ENCODE results near the gene RNF115.

The RNF115 gene

DNA sequence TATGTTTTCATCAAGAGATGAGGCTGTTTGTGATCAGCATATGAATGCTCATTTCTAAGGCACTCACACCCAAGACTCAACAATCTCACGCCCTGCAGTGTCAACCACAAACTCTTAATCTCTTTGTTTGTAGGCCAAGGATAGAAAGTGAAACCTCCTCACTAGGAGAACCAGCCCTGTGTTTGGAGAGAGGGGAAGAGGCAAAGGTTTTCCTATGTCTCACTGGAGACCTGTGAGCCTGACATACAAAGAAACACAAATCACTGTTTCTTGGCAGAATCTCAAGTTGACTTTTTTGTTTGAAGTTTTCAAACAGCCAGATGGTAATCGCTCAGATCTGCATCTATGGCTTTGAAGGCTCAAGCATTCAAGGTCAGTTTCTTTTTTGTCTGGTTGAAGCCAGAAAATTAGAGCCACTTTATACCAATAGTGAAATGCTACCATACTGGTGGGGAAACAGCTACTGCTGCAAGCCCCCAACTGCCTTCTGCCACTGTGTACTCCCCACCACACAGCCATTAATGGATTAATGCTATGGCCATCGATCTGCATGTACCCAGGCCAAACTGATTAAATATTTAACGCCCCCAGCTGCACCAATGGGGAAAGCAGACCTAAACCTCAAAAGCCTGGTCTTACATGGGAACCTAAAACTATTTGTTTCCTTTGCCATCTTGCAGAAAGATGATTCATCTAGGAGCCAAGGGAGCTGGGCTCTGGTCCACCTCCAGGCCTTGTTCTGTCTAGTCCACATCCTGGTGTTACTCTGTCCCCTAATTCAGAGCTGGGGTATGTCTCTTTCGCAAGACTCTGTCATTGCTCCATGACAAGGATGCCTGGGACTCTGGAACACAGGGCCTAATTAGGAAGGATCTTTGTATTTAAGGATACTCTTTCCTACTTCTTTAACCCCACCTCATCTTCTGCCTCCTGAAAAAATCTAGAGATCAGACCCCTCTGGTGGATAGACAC, 133.0 kb downstream of the RNF115 start:
- TF ChIP-seq, protein P1, sequence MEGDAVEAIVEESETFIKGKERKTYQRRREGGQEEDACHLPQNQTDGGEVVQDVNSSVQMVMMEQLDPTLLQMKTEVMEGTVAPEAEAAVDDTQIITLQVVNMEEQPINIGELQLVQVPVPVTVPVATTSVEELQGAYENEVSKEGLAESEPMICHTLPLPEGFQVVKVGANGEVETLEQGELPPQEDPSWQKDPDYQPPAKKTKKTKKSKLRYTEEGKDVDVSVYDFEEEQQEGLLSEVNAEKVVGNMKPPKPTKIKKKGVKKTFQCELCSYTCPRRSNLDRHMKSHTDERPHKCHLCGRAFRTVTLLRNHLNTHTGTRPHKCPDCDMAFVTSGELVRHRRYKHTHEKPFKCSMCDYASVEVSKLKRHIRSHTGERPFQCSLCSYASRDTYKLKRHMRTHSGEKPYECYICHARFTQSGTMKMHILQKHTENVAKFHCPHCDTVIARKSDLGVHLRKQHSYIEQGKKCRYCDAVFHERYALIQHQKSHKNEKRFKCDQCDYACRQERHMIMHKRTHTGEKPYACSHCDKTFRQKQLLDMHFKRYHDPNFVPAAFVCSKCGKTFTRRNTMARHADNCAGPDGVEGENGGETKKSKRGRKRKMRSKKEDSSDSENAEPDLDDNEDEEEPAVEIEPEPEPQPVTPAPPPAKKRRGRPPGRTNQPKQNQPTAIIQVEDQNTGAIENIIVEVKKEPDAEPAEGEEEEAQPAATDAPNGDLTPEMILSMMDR (IDR thresholded peaks at IDR 0.05; ENCODE audit: unreplicated experiment in 3 of 3) = no peak
- Mint-ChIP-seq H3K4me3 (no peak overlapping the region), H3K27ac (peak overlapping the region; percentile 21 to 66 (median 51)), H3K9me3 (no peaks in the 10 kb centered on the region), H3K4me1 (peaks cover 33% of the 10 kb centered on the region), H3K27me3 (ENCODE audit: low read depth) (peaks cover 7% of the 10 kb centered on the region), H3K36me3 (ENCODE audit: low read depth) (peaks cover 19% of the 10 kb centered on the region)

DNA sequence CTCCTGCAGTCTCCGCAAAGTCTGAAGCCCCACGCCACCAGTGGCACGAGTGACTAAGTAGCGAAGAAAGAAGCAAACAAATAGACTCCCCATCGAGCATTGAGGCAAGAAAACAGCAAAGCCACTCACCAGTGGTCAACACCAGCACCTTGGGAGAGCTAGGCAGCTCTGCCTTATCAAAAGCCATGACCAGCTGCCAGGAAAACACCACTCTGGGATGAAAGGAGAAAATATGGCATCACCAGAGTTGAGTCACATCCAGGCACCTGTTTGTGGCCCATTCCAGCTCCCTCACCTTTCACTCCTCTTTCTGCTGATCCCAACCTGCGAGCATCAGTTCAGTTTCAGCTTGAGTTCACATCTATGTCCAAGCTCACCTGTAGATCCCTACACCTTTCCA, 134.0 kb downstream of the RNF115 start:
- Mint-ChIP-seq H3K9me3 (no peaks in the 10 kb centered on the region), H3K27me3 (ENCODE audit: low read depth) (peaks cover 4% of the 10 kb centered on the region), H3K4me1 (peaks cover 24% of the 10 kb centered on the region)

DNA sequence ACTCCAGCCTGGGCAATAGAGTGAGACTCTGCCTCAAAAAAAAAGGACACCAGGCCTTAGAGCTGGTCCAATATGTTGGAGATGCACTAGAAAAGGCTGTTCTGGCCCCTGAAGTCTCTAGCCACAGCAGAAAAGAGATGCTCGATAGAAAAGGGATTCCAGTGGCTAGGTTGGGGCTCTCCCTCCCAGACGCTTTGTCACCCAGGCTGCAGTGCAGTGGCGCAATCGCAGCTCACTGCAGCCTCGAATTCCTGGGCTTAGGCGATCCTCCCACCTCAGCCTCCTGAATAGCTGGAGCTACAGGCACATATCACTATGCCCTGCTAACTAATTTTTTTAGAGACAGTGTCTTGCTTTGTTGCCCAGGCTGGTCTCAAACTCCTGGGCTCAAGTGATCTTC, 135.0 kb downstream of the RNF115 start:
- H3K27ac Mint-ChIP-seq = no peak overlapping the region
- no peaks in the 10 kb centered on the region for H3K9me3 Mint-ChIP-seq
- no peak overlapping the region for H3K4me3 Mint-ChIP-seq
- H3K27me3 Mint-ChIP-seq (ENCODE audit: low read depth) = peaks cover 4% of the 10 kb centered on the region
- peaks cover 24% of the 10 kb centered on the region for H3K4me1 Mint-ChIP-seq
- peaks cover 19% of the 10 kb centered on the region for H3K36me3 Mint-ChIP-seq (ENCODE audit: low read depth)
- TF ChIP-seq, protein P1 (IDR thresholded peaks at IDR 0.05; ENCODE audit: unreplicated experiment in 3 of 3) = no peak

More for the DNA sequence above, 134.0 kb downstream of the RNF115 start:
- TF ChIP-seq, protein P1 (IDR thresholded peaks at IDR 0.05; ENCODE audit: unreplicated experiment in 3 of 3) = no peak
- H3K4me3 Mint-ChIP-seq = no peak overlapping the region
- no peak overlapping the region for H3K27ac Mint-ChIP-seq
- peaks cover 19% of the 10 kb centered on the region for H3K36me3 Mint-ChIP-seq (ENCODE audit: low read depth)
